Cerebellar nuclear complex (tissue), 1 donor: ENCODE measurements around the gene TMEM91.
A peak's percentile ranks its signal among the peaks of the same experiment; 100 is the strongest.
"Not testable (repeated sequence)": the region's sequence is repeated elsewhere in the genome, so short reads cannot be mapped to it uniquely, and the experiment has no call there.

Experiments
- DNase-seq, 2 experiments: peaks; one replicate each; lab custom pipeline; 2025; lab: John Stamatoyannopoulos, UW

The TMEM91 gene

DNA sequence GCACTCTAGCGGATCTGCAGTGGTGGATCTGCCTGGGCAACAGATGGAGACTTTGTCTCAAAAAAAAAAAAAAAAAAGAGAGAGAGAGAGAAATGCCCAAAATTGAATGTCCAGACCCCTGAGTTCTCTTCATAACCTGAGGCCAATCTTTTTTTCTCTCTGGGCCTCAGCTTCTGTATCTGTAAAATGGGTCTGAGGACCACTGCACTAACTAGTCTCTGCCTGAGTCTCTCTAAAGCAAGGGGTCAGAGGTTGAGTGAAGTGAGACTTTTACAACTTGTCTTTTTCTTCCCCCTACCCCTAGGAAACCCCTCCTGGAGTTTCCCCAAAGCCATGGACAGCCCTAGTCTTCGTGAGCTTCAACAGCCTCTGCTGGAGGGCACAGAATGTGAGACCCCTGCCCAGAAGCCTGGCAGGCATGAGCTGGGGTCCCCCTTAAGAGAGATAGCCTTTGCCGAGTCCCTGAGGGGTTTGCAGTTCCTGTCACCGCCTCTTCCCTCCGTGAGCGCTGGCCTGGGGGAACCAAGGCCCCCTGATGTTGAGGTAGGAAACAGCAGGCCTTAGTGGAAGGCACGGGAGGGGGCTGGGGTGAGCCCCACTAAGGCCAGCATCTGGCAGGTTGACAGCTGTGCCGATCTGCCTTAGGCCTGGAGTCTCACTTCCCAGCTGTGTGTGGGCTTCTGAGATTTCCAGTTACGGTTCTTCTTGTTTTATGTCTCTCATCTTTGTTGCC, 1.8 kb downstream of the TMEM91 start:
- no peak for DNase-seq

DNA sequence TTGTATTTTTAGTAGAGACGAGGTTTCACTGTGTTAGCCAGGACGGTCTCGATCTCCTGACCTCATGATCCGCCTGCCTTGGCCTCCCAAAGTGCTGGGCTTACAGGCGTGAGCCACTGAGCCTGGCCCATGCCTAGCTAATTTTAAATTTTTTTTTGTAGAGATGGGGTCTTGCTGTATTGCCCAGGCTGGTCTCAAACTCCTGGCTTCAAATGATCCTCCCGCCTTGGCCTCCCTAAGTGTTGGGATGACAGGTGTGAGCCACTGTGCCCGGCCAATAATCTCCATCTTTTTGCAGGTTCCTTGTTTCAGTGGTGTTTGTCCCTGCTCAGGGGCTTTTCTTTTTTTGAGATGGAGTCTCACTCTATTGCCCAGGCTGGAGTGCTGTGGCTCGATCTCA, 5.2 kb downstream of the TMEM91 start:
- not testable (repeated sequence) for DNase-seq

DNA sequence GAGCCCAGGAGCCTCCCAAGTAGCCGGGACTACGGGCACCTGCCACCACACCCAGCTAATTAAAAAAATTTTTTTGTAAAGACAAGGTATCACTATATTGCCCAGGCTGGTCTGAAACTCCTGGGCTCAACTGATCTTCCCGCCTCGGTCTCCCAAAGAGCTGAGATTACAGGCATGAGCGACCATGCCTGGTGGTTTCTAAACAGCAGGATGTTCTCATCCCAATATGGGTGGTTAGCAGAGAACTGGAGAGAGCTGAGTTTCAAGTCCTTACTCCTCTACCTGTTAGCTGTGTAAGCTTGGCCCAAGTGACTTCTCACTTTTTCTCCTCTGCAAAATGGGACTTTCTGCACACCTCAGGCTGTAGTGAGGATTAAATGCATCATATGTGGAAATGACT, 8.0 kb downstream of the TMEM91 start:
- DNase-seq = no peak

DNA sequence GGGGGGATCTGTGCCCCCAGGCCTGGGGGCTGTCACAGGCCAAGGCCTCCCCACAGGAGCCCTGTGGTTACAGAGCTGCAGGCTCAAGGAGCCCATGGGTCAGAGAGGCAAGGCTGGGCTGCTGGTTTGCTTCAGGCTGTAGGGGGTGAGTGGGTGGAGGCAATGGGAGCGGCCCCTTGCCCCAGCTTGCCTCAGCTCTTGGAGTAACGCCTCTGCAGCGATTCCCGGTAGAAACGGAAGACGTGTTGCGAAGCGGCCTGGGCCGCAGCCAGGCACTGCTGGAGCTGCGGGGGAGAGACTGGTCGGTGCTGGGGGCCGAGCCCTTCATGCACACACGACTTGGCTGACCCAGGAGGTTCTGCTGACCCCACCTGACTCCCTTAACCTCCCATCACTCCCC, 10.1 kb downstream of the TMEM91 start:
- DNase-seq = no peak

DNA sequence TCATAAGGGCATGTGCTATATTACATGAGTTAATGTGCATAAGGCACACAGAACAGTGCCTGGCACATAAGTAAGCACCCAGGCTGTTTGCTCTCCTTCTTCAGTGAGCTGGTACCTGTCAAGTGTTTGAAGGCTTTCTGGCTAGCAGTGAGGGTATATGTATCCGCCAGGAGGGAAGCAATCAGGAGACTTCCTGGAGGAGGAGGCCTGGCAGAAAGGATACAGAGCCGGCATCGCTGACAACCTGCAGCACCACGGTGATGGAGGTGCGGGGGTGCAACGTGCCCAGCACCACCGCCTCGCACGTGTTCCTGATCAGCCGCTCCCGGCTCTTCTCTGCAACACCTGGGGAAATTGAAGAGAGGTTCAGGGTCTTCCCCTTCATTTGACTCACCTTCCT, 15.3 kb downstream of the TMEM91 start:
- DNase-seq = no peak

DNA sequence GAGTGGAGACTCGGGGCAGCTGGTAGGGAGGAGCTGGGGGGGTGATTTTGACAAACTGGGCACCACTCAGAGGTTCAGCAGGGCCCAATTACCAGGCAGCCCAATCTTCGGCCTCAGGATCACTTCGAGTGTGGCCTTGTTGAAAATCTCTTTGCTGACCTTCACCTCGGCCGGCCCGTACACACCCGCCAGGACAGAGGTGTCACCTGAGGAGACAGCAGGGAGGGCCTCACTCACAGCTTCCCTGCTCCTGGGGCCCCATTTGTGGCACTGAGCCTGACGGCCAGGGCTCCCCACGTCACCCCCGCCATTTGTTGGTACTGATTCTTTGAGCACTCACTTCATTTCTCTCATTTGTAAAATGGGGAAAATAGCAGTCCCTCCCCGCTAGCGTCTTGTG, 16.4 kb downstream of the TMEM91 start:
- no peak for DNase-seq

- no peak for DNase-seq
Observed at GRCh38 chr19:41395355-41395754, 19.0 kb downstream of the TMEM91 start.

GRCh38 chr19:41397086-41398049, 21.0 kb downstream of the TMEM91 start, which contains the start of the genes BCKDHA and EXOSC5:
Gene BCKDHA, plus strand, starts transcription at chr19:41397818. Its CDS starts 10 bp downstream, at chr19:41397828.
Gene EXOSC5, minus strand, starts transcription at chr19:41397359. Its CDS starts 31 bp downstream, at chr19:41397328.
- peak; percentile 97 for DNase-seq

DNA sequence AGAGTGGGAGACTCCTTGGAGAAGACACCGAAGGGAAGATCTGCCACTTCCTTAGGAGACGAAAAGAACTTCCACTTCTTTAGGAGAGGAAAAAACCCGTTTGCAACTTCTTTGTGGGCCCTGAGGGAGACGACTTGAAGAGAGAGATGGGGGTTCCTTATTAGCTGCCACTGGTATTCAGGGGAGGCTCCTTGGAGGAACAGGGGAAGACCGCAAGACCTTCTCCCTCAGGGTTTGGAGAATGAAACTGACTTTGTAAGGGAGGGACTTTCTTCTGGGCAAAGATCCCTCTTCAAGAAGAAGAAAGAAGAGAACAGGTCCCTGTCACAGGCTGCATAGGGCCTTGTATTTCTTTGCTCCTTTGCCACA, 21.7 kb downstream of the TMEM91 start:
- DNase-seq = no peak

GRCh38 chr19:41398598-41398997, 22.3 kb downstream of the TMEM91 start:
- DNase-seq = no peak

DNA sequence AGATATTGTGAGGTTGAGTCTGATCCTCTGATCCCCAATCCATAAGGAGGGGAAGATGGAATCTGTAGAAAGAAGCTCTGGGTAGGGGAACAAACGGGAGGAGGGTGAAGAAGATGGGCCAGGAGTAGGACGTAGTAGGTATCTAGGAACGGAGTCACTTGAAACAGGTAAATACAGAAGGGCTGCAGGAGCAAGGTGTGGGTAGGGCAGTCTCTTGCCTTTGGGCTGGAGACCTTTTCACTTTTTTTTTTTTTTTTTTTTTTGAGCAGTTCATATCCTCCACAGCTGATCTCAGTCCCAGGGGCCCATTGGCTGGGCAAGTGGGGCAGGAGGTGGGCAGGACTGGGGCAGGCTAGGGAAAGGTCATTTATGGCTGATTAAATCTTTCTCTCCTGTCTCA, 22.8 kb downstream of the TMEM91 start:
- no peak for DNase-seq

DNA sequence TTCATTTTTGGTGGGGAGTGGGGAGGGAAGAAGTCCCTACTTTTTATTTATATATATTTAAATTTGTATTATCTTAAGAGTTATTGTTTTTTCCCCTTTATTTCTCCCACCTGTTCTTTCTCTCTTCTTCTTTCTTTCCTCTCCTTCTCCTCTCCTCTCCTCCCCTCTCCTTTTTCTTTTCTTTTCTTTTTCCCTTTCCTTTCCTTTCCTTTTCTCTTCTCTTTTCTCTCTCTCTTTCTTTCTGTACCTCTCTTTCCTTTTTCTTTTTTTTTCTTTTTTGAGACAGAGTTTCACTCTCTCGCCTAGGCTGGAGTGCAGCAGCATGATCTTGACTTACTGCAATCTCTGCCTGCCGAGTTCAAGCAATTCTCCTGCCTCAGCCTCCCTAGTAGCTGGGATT, 23.2 kb downstream of the TMEM91 start:
- DNase-seq = no peak

DNA sequence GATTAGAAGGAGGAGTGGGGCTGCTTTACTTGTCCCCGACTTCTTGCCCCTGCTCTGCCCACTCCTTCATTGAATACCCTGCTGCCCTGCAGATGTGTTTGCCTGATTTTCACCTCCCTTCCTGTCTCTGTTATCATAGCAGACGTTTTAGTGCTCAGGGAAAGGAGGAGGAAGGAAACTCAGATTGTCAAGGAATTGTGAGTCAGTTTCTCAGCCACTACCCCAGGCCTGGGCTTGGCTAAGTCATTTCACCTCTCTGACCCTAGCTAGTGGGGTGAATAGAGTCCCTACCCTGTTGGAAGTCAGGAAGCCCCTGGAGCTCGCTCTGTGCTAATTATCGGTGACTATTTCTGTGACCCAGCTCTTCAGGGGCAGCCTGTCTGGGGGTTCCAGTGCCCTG, 25.1 kb downstream of the TMEM91 start:
- no peak for DNase-seq

DNA sequence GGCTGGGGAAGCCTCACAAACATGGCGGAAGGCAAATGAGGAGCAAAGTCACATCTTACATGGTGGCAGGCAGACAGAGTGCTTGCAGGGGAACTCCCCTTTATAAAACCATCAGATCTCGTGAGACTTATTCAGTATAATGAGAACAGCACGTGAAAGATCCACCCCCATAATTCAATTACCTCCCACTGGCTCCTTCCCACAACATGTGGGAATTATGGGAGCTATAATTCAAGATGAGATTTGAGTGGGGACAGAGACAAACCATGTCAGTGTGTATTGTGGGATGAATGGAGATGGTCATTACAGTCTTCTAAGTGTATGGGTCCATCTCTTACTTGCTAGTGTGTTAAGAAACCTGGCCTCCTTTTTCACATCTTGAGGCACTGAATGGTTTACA, 25.7 kb downstream of the TMEM91 start:
- no peak for DNase-seq

DNA sequence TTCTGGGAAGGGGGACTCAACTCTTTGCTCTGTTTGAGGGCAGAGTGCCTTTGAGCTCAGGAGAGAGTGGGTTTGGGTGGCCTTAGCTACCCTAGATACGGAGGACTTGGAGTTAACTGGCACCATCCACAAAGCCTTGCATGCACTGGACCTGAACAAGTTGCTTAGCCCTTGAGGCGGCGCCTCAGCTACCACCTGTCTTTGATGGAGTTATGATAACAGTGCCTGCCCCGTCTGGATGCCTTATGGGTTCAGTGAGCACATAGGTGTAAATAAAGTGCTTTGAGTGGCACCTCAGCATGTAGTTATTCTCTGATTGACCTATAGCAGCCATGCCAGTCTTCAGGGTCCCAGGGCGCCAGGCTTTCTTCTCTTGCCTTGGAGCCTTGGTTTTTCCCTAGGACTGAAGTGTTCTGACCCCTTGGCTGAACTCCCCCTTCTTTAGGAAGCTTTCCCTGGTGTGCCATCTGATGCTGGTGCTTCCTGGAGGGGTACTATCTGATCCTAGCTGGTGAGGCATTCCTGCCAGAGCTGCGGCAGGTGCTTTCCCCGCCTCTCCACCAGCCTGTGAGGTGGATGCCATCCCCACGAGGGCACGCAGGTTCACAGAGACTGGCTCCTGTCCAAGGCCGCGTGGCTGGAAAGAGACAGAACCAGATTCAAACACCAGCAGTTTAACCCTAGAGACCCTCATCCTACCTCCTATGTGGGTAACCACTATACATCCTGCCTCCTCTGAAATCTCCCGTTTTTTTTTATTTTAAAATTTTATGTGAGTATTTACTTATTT, 27.0 kb downstream of the TMEM91 start:
- DNase-seq = no peak

DNA sequence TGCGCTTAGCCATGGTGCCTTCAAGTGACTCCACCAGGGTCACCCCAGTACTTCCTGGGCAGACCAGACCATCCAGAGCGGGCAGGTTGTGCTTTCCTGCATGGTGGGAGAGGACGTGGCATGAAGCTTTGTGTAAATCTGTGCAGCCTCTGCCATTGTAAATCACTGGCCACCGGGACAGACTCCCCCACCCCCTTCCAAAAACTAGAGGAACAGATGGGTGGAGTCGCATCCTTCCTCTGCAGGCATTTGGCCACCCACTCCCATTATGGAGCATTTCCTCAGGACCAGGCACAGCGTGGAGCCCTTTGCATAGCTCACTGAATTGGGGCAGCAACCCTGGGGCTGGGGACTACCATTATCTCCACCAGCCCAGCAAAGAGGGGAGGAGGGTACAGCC, 29.4 kb downstream of the TMEM91 start:
- no peak for DNase-seq

DNA sequence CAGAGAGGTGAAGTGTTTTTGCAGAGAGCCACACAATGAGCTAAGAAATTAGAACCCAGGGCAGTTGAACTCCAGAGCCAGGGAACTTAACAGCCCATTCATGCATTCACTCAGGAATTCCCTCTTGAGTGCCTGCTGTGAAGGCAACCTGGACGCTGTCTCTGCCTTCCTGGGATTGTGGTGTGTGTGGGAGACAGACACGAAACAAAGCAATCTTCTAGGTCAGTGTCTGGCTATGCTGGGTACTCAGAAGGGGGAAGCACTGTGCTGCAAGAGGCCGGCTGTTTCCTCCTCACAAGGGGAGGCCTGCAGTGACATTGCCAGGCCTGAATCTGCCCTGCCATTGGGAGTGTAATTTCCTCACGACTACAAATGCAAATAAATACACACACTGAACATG, 30.9 kb downstream of the TMEM91 start:
- no peak for DNase-seq

GRCh38 chr19:41408256-41408655, 31.9 kb downstream of the TMEM91 start:
- no peak for DNase-seq

DNA sequence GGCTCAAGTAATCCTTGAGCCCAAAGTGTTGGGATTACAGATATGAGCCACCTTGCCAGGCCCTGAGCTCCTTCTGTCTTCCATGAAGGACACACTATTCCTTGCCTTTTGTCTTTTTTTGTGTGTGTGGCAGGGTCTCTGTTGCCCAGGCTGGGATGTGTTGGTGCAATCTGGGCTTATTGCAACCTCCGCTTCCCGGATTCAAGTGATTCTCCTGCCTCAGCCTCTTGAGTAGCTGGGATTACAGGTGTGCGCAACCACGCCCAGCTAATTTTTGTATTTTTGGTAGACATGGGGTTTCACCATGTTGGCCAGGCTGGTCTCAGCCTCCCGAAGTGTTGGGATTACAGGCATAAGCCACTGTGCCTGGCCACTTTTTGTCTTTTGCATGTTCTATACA, 32.5 kb downstream of the TMEM91 start:
- DNase-seq = not testable (repeated sequence)

- no peak for DNase-seq
Observed at GRCh38 chr19:41409288-41409687, 33.0 kb downstream of the TMEM91 start.

GRCh38 chr19:41410336-41411054, 34.2 kb downstream of the TMEM91 start:
- DNase-seq = no peak
